Stimulated activated CD8-positive, alpha-beta memory T cell treated with anti-CD3 and anti-CD28 coated beads, Interleukin-12 subunit alpha, Interleukin-12 subunit beta, amount 100 ng/mL, for 4 hours (primary cell): ENCODE measurements around the gene OR52E1.
"Not testable (repeated sequence)": the region's sequence is repeated elsewhere in the genome, so short reads cannot be mapped to it uniquely, and the experiment has no call there.

Experiments
- DNase-seq: peaks from one replicate; pipeline ENCODE4 v3.0.0-alpha.2; 2020; ENCODE audit warnings: low read depth

Gene OR52E1

GRCh38 chr11:5069272-5069671 is at the start of gene OR52E1:
Gene OR52E1 (plus strand): TSS chr11:5069572.
- no peak for DNase-seq

- DNase-seq, result no peak
Measured at GRCh38 chr11:5021996-5022395, 47.4 kb upstream of the OR52E1 start.

GRCh38 chr11:5036669-5037068 is 32.7 kb upstream of the OR52E1 start:
- DNase-seq, result no peak

- DNase-seq, result no peak
Measured at GRCh38 chr11:5037926-5038325, 31.4 kb upstream of the OR52E1 start.

GRCh38 chr11:5038341-5038740 is 31.0 kb upstream of the OR52E1 start:
- no peak for DNase-seq

GRCh38 chr11:5040876-5041275 is 28.5 kb upstream of the OR52E1 start:
- DNase-seq, result no peak

- DNase-seq, result no peak
Measured at GRCh38 chr11:5042091-5042490, 27.3 kb upstream of the OR52E1 start.

GRCh38 chr11:5043380-5043779 is 26.0 kb upstream of the OR52E1 start:
- DNase-seq, result no peak

- no peak for DNase-seq
Measured at GRCh38 chr11:5046226-5046625, 23.1 kb upstream of the OR52E1 start, which contains the start of gene OR52J3. Gene OR52J3 (plus strand): TSS chr11:5046526. CDS start chr11:5046526, 0 bp downstream.

- DNase-seq, result no peak
Measured at GRCh38 chr11:5046754-5047330, 22.5 kb upstream of the OR52E1 start.

- not testable (repeated sequence) for DNase-seq
Measured at GRCh38 chr11:5058679-5059078, 10.7 kb upstream of the OR52E1 start.

- DNase-seq, result no peak
Measured at GRCh38 chr11:5059391-5059790, 10.0 kb upstream of the OR52E1 start, which contains the start of gene OR52E2. Gene OR52E2 (minus strand): TSS chr11:5059627. CDS start chr11:5059627, 0 bp downstream.

GRCh38 chr11:5065027-5065426 is 4.3 kb upstream of the OR52E1 start:
- no peak for DNase-seq

- DNase-seq, result no peak
Measured at GRCh38 chr11:5071799-5072198, 2.4 kb downstream of the OR52E1 start.

GRCh38 chr11:5081405-5081804 is 12.0 kb downstream of the OR52E1 start:
- DNase-seq, result no peak

- DNase-seq, result no peak
Measured at GRCh38 chr11:5083602-5084001, 14.2 kb downstream of the OR52E1 start.

GRCh38 chr11:5088556-5088955 is 19.2 kb downstream of the OR52E1 start:
- no peak for DNase-seq

- DNase-seq, result no peak
Measured at GRCh38 chr11:5090668-5091067, 21.3 kb downstream of the OR52E1 start.

- no peak for DNase-seq
Measured at GRCh38 chr11:5092821-5093585, 23.6 kb downstream of the OR52E1 start.

GRCh38 chr11:5096011-5096410 is 26.6 kb downstream of the OR52E1 start:
- DNase-seq, result no peak

GRCh38 chr11:5102246-5102645 is 32.9 kb downstream of the OR52E1 start:
- no peak for DNase-seq

- DNase-seq, result no peak
Measured at GRCh38 chr11:5103066-5103465, 33.7 kb downstream of the OR52E1 start.

GRCh38 chr11:5107285-5107684 is 37.9 kb downstream of the OR52E1 start:
- DNase-seq, result no peak

GRCh38 chr11:5115339-5115738 is 46.0 kb downstream of the OR52E1 start:
- DNase-seq, result no peak
